GM12873 (cell line): ENCODE data around the gene SAP30L.

Source experiments
- TF ChIP-seq, protein P1 (sequence below): IDR thresholded peaks from 2 replicates; pipeline ENCODE4 v1.5.1; 2012; ENCODE audit warnings: low read depth, mild to moderate bottlenecking, moderate library complexity, low read length, control low read depth; ENCODE audit not compliant: insufficient read depth; ENCODE audit errors: missing control alignments

SAP30L gene

DNA sequence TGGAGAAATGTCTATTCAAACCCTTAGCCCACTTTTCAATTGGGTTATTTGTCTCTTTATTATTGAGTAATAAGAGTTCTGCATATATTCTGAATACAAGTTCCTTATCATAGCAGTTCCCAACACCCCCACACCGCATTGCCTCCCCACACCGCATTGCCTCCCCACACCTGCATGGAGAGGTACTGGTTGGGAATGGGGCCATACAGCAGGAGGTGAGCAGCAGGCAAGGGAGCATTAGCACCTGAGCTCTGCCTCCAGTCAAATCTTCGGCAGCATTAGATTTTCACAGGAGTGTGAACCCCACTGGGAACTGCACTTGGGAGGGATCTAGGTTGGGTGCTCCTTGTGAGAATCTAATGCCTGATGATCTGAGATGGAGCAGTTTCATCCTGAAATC, 10.6 kb upstream of the SAP30L start:
- TF ChIP-seq, protein P1, sequence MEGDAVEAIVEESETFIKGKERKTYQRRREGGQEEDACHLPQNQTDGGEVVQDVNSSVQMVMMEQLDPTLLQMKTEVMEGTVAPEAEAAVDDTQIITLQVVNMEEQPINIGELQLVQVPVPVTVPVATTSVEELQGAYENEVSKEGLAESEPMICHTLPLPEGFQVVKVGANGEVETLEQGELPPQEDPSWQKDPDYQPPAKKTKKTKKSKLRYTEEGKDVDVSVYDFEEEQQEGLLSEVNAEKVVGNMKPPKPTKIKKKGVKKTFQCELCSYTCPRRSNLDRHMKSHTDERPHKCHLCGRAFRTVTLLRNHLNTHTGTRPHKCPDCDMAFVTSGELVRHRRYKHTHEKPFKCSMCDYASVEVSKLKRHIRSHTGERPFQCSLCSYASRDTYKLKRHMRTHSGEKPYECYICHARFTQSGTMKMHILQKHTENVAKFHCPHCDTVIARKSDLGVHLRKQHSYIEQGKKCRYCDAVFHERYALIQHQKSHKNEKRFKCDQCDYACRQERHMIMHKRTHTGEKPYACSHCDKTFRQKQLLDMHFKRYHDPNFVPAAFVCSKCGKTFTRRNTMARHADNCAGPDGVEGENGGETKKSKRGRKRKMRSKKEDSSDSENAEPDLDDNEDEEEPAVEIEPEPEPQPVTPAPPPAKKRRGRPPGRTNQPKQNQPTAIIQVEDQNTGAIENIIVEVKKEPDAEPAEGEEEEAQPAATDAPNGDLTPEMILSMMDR: no peak

- TF ChIP-seq, protein P1: no peak
Observed at GRCh38 chr5:154437281-154437965, 8.4 kb upstream of the SAP30L start.

DNA sequence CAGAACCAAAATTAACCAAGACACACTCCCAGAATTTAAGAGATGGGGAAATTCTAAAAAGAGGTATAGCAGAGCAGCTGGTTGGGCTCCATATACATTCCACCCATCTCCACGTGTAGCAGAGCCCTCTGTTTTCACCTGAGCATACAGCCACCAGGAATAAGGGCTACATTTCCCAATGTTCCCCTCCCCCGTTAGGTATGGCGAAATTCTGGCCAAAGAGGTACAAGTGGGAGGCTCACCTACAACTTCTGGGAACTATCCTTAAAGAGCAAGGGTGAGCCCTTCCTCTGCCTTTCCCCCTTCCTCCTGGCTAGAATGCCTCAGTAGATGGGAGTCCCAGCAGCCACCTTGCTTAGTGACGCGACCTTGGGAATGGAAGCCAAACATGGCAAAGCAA, 5.3 kb upstream of the SAP30L start:
- TF ChIP-seq, protein P1: no peak

DNA sequence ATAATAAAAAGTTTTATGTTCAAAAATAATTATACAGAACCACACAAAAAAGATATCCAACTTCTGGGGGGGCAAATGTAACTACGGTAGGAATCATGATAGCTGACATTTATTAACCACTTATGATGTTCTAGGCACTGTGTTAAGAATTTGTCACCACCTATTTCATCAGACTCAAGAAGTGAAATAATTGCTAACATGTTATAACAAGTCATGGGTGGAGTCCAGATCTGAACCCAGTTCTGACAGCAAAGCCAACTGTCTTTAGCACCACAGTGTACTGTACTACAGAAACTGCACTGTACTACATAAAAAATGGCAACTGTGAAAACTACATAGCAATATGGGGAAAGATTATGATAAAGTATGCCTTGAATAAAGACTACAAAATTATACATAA, 3.0 kb upstream of the SAP30L start:
- TF ChIP-seq, protein P1: no peak

- TF ChIP-seq, protein P1: no peak
Observed at GRCh38 chr5:154444556-154445421, 1.0 kb upstream of the SAP30L start.

DNA sequence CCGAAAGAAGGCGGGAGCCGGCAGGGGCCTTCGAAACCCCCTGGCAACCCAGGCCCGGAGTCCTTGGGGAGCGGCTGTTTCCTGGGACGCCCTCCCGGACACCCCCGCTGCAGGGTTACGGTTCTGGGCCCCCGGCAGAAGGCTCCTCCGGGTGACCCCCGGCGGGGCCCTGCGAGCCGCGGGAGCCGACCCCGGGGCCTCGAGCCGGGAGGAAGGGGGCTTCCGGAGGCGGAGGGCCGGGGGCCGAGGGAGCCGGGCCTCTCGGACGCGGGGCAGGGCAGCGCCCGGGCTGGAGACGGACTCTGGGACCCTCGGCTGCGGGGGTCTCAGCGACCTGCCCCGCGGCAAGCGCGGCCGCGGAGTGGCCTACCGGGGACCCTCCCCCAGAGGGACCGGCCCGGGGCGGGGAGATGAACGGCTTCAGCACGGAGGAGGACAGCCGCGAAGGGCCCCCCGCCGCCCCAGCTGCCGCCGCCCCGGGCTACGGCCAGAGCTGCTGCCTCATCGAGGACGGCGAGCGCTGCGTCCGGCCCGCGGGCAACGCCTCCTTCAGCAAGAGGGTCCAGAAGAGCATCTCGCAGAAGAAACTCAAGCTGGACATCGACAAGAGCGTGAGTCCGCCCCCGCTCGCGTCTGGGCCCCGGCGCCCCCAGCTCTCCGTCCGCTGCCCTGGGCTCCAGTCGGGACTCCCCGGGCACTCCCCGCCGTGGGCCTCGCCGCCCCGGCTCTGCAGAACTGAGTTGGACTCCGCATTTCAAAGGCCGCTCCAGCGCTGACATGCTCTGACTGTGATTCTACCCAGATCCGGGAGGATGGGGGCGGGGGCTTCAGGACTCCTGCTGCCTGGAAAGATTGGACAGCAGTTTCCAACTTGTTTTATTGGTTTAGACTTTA, 645 bp downstream of the SAP30L start:
- TF ChIP-seq, protein P1: no peak
